ENCODE measurements around the gene GPD1L. TPM values are rescaled to one million over a fixed set of nuclear protein-coding genes. Genes with fewer than 3 reads are reported as not detected.

The GPD1L gene
- total RNA-seq, 1 donor from 2014 or later = 54.3 TPM

DNA sequence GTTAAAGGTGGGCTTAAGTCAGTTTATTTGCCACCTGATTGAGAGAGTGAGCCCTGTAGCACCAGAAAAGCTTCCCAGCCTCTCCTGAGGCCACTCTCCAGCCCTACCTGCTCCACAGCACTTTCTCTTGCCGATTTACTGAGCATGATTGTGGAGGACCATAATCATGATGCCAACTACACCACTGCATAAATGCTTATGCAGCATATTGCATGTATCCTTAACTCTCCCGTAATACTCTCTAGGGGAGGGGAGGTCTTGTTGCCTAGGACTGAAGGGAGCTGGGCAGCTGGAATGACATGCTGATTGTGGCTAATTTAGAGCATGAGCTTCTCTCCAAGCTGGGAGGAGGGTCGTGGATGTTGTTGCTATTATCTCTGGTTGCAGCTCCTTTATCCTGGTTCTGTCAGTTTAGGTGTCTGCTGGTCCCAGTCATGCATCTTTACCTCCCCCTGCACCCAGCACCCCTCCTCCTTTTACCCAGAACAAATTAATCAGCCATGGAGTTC lies 54.3 kb downstream of the GPD1L start:
- H3K4me1 ChIP-seq (ENCODE audit: control insufficient read depth in 3 of 3, insufficient read depth in 3 of 3, low read length in 3 of 3) = peaks cover 0 to 7% (median 2%) of the 10 kb centered on the region in 3 donors
- H3K36me3 ChIP-seq (ENCODE audit: control insufficient read depth in 3 of 3, insufficient read depth in 3 of 3, low read length in 3 of 3) = peaks cover 48 to 64% (median 53%) of the 10 kb centered on the region in 3 donors
- no peak overlapping the region for H3K9ac ChIP-seq (ENCODE audit: low read depth in 1 of 3, low read length in 3 of 3)

DNA sequence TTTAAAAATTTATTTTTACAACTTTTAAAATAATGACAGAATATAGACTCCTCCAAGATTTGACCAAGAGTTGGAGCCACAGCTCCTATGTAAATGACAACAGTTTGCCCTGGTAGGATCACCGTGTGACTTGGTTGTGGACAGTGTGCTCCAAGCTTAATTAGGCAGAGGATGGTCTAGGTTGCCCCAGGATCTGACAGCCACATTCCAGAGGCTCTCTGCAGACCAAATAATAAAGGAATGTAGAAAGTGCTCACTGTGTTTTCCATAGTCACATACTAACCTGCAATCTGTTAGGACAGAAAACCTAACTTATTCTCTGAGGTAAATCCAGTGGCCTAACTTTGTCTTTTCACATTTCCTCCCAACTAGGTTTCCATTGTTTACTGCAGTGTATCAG lies 59.0 kb downstream of the GPD1L start:
- Histone ChIP-seq H3K27me3 (ENCODE audit: control insufficient read depth in 3 of 3, insufficient read depth in 3 of 3, low read length in 3 of 3) (no peaks in the 10 kb centered on the region), H3K4me1 (ENCODE audit: control insufficient read depth in 3 of 3, insufficient read depth in 3 of 3, low read length in 3 of 3) (no peaks in the 10 kb centered on the region), H3K4me3 (ENCODE audit: low read length in 3 of 3) (no peak overlapping the region), H3K9me3 (ENCODE audit: control insufficient read depth in 3 of 3, low read length in 3 of 3) (no peaks in the 10 kb centered on the region), H3K36me3 (ENCODE audit: control insufficient read depth in 3 of 3, insufficient read depth in 3 of 3, low read length in 3 of 3) (peaks cover 39 to 52% (median 43%) of the 10 kb centered on the region in 3 donors), H3K27ac (ENCODE audit: low read depth, low read length) (no peak overlapping the region), H3K9ac (ENCODE audit: low read depth in 1 of 3, low read length in 3 of 3) (no peak overlapping the region)

More for the DNA sequence above, 54.3 kb downstream of the GPD1L start:
- H3K27ac ChIP-seq (ENCODE audit: low read depth, low read length) = no peak overlapping the region
- no peaks in the 10 kb centered on the region for H3K27me3 ChIP-seq (ENCODE audit: control insufficient read depth in 3 of 3, insufficient read depth in 3 of 3, low read length in 3 of 3)
- H3K4me3 ChIP-seq (ENCODE audit: low read length in 3 of 3) = no peak overlapping the region
- no peaks in the 10 kb centered on the region for H3K9me3 ChIP-seq (ENCODE audit: control insufficient read depth in 3 of 3, low read length in 3 of 3)

DNA sequence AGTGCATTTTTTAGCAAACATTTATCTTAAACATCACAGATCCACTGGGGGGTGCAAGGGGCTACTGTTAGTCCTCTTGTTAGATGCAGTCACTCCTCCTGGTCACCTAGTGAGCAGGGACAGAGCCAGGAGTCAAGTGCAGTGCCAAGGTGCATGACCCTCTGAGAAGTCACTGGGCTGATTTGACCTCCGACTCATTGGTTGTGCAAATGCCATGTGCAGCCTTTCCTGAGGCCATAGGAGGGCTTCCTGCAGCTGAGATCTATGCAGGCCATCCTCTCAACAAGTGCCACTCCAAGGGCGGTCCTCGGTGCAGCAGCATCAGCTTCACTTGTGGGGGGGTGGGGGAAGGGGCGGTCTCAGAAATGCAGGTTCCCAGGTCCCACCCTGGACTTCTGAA lies 60.2 kb downstream of the GPD1L start:
- Histone ChIP-seq H3K4me1 (ENCODE audit: control insufficient read depth in 3 of 3, insufficient read depth in 3 of 3, low read length in 3 of 3) (no peaks in the 10 kb centered on the region), H3K27ac (ENCODE audit: low read depth, low read length) (no peak overlapping the region), H3K9me3 (ENCODE audit: control insufficient read depth in 3 of 3, low read length in 3 of 3) (no peaks in the 10 kb centered on the region), H3K27me3 (ENCODE audit: control insufficient read depth in 3 of 3, insufficient read depth in 3 of 3, low read length in 3 of 3) (no peaks in the 10 kb centered on the region), H3K36me3 (ENCODE audit: control insufficient read depth in 3 of 3, insufficient read depth in 3 of 3, low read length in 3 of 3) (peaks cover 28 to 44% (median 36%) of the 10 kb centered on the region in 3 donors), H3K4me3 (ENCODE audit: low read length in 3 of 3) (no peak overlapping the region), H3K9ac (ENCODE audit: low read depth in 1 of 3, low read length in 3 of 3) (no peak overlapping the region)

DNA sequence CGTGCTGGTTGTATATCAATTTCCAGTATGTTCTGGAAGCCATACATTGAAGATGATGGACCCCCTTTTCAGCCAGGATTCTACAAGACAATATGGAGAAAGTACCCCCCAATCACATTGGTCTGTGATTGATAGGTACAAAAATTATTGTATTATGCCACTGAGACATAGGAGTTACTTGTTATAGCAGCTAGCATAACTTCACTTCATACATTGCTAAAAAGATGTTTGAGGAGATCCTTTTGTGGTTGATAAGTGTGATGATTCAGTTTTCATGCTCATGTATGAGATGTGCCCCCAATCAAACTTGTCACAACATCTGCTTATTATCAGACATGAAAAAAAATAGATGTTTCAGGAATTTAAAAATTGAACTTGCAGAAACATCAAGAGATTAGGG lies 66.0 kb downstream of the GPD1L start:
- Histone ChIP-seq H3K4me3 (ENCODE audit: low read length in 3 of 3) (no peak overlapping the region), H3K27ac (ENCODE audit: low read depth, low read length) (no peak overlapping the region), H3K9me3 (ENCODE audit: control insufficient read depth in 3 of 3, low read length in 3 of 3) (no peaks in the 10 kb centered on the region), H3K9ac (ENCODE audit: low read depth in 1 of 3, low read length in 3 of 3) (no peak overlapping the region), H3K4me1 (ENCODE audit: control insufficient read depth in 3 of 3, insufficient read depth in 3 of 3, low read length in 3 of 3) (peaks cover 2% of the 10 kb centered on the region in 3 donors), H3K27me3 (ENCODE audit: control insufficient read depth in 3 of 3, insufficient read depth in 3 of 3, low read length in 3 of 3) (no peaks in the 10 kb centered on the region), H3K36me3 (ENCODE audit: control insufficient read depth in 3 of 3, insufficient read depth in 3 of 3, low read length in 3 of 3) (peaks cover 1 to 11% (median 2%) of the 10 kb centered on the region in 3 donors)

DNA sequence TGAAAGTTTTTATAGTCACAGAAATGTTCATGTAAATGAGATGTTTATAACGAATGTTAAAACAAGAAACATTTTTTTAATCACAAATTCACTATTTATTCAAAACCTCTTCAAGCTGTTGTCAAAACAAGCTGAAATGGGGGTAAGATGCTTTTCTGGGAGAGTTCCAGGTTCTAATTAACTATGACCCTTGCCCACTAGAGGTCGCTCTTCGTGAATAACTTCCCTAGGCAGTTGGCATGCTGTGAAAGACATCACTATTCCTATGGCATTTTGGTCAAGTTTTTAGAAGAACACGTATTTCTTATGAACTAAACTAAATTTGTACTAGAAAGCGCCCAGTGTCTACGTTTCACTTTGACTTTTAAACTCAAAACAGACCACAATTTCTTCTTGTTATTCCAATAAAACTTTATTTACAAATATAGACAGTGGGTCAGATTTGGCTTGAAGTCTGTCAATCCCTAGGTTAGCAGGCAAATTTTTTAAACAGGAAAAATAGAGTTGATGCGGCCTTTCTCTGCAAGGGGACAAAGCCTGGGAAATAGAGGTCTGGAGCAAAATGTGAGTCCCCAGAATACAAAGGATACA lies 69.3 kb downstream of the GPD1L start:
- Histone ChIP-seq H3K27ac (ENCODE audit: low read depth, low read length) (no peak overlapping the region), H3K4me3 (ENCODE audit: low read length in 3 of 3) (no peak overlapping the region), H3K4me1 (ENCODE audit: control insufficient read depth in 3 of 3, insufficient read depth in 3 of 3, low read length in 3 of 3) (peaks cover 4 to 9% (median 5%) of the 10 kb centered on the region in 3 donors), H3K27me3 (ENCODE audit: control insufficient read depth in 3 of 3, insufficient read depth in 3 of 3, low read length in 3 of 3) (no peaks in the 10 kb centered on the region), H3K36me3 (ENCODE audit: control insufficient read depth in 3 of 3, insufficient read depth in 3 of 3, low read length in 3 of 3) (peaks cover 0 to 2% (median 0%) of the 10 kb centered on the region in 3 donors), H3K9ac (ENCODE audit: low read depth in 1 of 3, low read length in 3 of 3) (no peak overlapping the region), H3K9me3 (ENCODE audit: control insufficient read depth in 3 of 3, low read length in 3 of 3) (no peaks in the 10 kb centered on the region)

DNA sequence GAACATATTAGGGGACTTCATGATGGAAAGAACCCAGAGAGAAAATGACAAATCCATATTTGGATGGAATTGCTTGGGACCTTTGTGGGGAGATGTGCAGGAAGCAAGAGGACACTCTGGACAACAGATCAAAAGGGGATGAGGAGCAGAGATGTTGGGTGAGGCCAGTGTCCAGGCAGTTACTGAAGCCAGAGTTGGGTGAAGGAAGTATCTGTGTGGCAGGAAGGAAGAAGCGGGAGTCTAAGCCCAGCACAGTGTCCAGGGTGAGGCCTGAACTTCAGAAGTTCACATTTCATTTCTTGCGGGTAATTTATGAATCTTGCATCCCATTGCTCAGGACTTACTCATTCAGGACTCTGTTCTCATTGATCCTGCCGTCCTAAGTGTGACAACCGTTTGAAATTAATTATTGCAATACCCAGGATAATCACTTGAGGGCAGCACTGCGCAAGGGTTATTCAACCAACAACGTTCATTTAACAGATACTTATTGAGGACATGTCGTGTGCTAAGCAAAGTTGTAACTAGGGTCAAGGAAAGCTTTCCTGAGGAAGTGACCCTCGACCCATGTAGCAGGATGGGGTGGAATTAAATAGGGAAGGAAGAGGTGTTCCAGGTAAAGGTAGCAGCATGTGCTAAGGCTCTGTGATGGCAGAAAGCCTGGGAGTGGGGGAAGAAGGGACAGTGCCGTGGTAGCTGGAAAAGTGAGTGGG lies 70.7 kb downstream of the GPD1L start:
- Histone ChIP-seq H3K9ac (ENCODE audit: low read depth in 1 of 3, low read length in 3 of 3) (no peak overlapping the region), H3K36me3 (ENCODE audit: control insufficient read depth in 3 of 3, insufficient read depth in 3 of 3, low read length in 3 of 3) (no peaks in the 10 kb centered on the region), H3K4me3 (ENCODE audit: low read length in 3 of 3) (no peak overlapping the region), H3K4me1 (ENCODE audit: control insufficient read depth in 3 of 3, insufficient read depth in 3 of 3, low read length in 3 of 3) (peaks cover 4 to 9% (median 5%) of the 10 kb centered on the region in 3 donors), H3K9me3 (ENCODE audit: control insufficient read depth in 3 of 3, low read length in 3 of 3) (no peaks in the 10 kb centered on the region), H3K27ac (ENCODE audit: low read depth, low read length) (no peak overlapping the region), H3K27me3 (ENCODE audit: control insufficient read depth in 3 of 3, insufficient read depth in 3 of 3, low read length in 3 of 3) (peaks cover 0 to 4% (median 0%) of the 10 kb centered on the region in 3 donors)

DNA sequence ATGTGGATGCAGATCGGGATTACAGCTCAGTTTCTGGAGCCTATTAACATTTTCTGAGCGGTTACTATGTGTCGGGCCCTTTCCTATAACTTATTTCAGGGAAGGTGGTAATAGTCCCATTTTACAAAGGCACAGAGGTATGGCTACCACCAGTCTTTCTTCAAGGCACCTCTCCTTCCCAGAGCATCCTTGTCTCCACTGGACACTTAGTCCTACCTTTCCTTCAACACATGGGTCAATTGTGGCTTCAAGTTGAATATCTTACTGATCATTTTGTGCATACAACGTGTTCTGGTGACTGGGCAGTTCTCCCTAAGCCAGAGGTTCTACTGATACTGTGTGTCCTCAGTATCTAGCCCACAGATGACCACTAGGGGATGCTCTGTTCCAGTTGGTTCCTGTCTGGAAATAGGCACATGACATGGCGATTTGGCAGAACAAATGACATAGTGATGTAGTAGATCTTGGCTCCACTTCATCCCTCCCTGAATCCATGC lies 71.3 kb downstream of the GPD1L start:
- no peak overlapping the region for H3K27ac ChIP-seq (ENCODE audit: low read depth, low read length)
- no peaks in the 10 kb centered on the region for H3K36me3 ChIP-seq (ENCODE audit: control insufficient read depth in 3 of 3, insufficient read depth in 3 of 3, low read length in 3 of 3)
- no peaks in the 10 kb centered on the region for H3K9me3 ChIP-seq (ENCODE audit: control insufficient read depth in 3 of 3, low read length in 3 of 3)
- peaks cover 4 to 9% (median 5%) of the 10 kb centered on the region in 3 donors for H3K4me1 ChIP-seq (ENCODE audit: control insufficient read depth in 3 of 3, insufficient read depth in 3 of 3, low read length in 3 of 3)
- no peak overlapping the region for H3K9ac ChIP-seq (ENCODE audit: low read depth in 1 of 3, low read length in 3 of 3)
- H3K4me3 ChIP-seq (ENCODE audit: low read length in 3 of 3) = no peak overlapping the region
- H3K27me3 ChIP-seq (ENCODE audit: control insufficient read depth in 3 of 3, insufficient read depth in 3 of 3, low read length in 3 of 3) = peaks cover 0 to 4% (median 0%) of the 10 kb centered on the region in 3 donors

DNA sequence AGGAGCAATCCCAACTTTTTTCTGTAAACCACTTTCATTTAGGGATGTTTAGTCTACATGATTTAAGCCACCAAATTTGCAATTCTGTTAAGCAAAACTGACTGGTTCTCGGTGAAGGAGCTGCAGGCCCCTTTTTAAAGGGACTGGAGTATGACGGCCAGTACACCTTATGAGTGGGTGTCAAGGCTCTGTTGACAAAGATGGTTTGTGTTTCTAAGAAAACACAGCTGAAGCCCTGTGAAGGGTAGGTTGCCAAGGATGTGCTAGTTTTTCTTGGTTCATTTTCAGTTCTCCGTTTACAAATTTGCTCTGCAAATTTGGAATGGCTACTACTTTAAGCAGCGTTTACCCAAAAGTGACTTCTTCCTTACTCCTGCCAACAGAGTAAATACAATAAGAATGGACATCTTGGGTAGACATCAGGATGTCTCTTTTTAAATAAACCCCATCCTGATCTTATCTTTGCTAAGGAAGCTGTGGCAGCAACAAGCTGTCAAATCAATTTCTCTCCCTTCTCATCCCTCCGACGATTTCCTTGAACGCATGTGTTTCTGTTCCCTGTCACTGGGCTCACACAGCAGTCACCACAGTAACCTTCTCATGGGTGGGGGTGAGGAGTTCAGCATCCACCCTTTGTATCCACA lies 73.8 kb downstream of the GPD1L start:
- no peak overlapping the region for H3K9ac ChIP-seq (ENCODE audit: low read depth in 1 of 3, low read length in 3 of 3)
- H3K9me3 ChIP-seq (ENCODE audit: control insufficient read depth in 3 of 3, low read length in 3 of 3) = no peaks in the 10 kb centered on the region
- no peak overlapping the region for H3K27ac ChIP-seq (ENCODE audit: low read depth, low read length)
- H3K36me3 ChIP-seq (ENCODE audit: control insufficient read depth in 3 of 3, insufficient read depth in 3 of 3, low read length in 3 of 3) = no peaks in the 10 kb centered on the region
- H3K4me3 ChIP-seq (ENCODE audit: low read length in 3 of 3) = no peak overlapping the region
- peaks cover 0 to 4% (median 0%) of the 10 kb centered on the region in 3 donors for H3K27me3 ChIP-seq (ENCODE audit: control insufficient read depth in 3 of 3, insufficient read depth in 3 of 3, low read length in 3 of 3)
- H3K4me1 ChIP-seq (ENCODE audit: control insufficient read depth in 3 of 3, insufficient read depth in 3 of 3, low read length in 3 of 3) = peaks cover 4 to 9% (median 5%) of the 10 kb centered on the region in 3 donors

DNA sequence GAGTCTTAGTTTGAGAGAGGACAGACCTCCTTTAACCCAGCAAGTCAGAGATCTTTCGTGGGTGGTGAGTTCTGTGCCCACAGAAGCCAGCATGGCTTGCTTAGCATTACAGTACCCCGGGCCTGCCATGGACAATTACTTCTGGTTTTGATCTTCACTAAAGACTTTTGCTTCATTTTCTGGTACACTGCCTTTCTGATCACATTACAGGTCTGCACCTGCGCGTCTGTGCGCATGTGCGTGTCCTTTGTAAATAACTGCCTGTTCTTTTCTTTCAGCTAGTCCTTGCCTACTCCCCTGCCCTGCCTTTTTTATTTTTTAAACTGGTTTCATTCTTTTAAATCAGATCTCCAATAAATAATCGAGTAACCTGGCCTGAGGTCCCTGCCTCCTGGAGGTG lies 74.9 kb downstream of the GPD1L start:
- Histone ChIP-seq H3K9me3 (ENCODE audit: control insufficient read depth in 3 of 3, low read length in 3 of 3) (no peaks in the 10 kb centered on the region), H3K4me3 (ENCODE audit: low read length in 3 of 3) (no peak overlapping the region), H3K36me3 (ENCODE audit: control insufficient read depth in 3 of 3, insufficient read depth in 3 of 3, low read length in 3 of 3) (no peaks in the 10 kb centered on the region), H3K9ac (ENCODE audit: low read depth in 1 of 3, low read length in 3 of 3) (no peak overlapping the region), H3K27ac (ENCODE audit: low read depth, low read length) (no peak overlapping the region), H3K27me3 (ENCODE audit: control insufficient read depth in 3 of 3, insufficient read depth in 3 of 3, low read length in 3 of 3) (peaks cover 0 to 4% (median 0%) of the 10 kb centered on the region in 3 donors), H3K4me1 (ENCODE audit: control insufficient read depth in 3 of 3, insufficient read depth in 3 of 3, low read length in 3 of 3) (peaks cover 4 to 9% (median 5%) of the 10 kb centered on the region in 3 donors)
